OCI-LY1 (cell line): Measurements from ENCODE around the gene CASP1.

Source experiments
- EZH2 ChIP-seq: fragments of 200-600 bp; sonication (generic), shearing (Covaris generic); IDR thresholded peaks from 2 replicates; pipeline ENCODE4 v1.8.0; 2017; ENCODE audit warnings: borderline replicate concordance, mixed run types, mild to moderate bottlenecking, antibody characterized with exemption, low read length, moderate library complexity, mixed read lengths
- TF ChIP-seq, protein P1 (sequence below): fragments of 200-600 bp; sonication (generic), shearing (Covaris generic); IDR thresholded peaks from 2 replicates; pipeline ENCODE4 v1.5.1; 2017; ENCODE audit warnings: mild to moderate bottlenecking, antibody characterized with exemption, low read length, moderate library complexity, mixed read lengths

DNA sequence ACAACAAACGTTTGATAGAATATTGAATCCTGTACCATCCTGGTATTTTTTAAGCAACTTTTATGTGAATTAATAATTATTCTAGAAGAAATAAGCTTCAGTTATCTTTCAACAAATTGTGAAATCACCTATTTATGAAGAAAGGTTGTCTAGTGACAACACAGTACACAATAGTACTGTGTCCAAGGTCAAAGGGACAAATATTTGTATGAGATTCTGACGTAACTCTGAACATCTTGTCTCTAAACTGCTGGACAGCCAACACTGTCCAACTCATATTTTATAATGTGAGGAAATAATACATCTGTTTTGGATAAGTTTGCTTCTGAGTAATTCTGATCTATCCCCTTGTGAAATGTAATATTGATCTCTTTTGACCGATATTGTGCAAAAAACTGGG is 30.9 kb downstream of the CASP1 start:
- TF ChIP-seq, protein P1, sequence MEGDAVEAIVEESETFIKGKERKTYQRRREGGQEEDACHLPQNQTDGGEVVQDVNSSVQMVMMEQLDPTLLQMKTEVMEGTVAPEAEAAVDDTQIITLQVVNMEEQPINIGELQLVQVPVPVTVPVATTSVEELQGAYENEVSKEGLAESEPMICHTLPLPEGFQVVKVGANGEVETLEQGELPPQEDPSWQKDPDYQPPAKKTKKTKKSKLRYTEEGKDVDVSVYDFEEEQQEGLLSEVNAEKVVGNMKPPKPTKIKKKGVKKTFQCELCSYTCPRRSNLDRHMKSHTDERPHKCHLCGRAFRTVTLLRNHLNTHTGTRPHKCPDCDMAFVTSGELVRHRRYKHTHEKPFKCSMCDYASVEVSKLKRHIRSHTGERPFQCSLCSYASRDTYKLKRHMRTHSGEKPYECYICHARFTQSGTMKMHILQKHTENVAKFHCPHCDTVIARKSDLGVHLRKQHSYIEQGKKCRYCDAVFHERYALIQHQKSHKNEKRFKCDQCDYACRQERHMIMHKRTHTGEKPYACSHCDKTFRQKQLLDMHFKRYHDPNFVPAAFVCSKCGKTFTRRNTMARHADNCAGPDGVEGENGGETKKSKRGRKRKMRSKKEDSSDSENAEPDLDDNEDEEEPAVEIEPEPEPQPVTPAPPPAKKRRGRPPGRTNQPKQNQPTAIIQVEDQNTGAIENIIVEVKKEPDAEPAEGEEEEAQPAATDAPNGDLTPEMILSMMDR = no peak
- TF ChIP-seq EZH2 = no peak
